ENCODE measurements around the gene ADGRA1.

Gene ADGRA1

GRCh38 chr10:133156674-133157579 is 69.2 kb downstream of the ADGRA1 start:
- Histone ChIP-seq H3K36me3 (ENCODE audit: control insufficient read depth, insufficient read depth, low read length) (no peaks in the 10 kb centered on the region), H3K4me1 (ENCODE audit: control insufficient read depth, insufficient read depth, low read length) (peaks cover 12% of the 10 kb centered on the region), H3K27me3 (ENCODE audit: control insufficient read depth, insufficient read depth, low read length) (peaks cover 23% of the 10 kb centered on the region), H3K9me3 (ENCODE audit: control insufficient read depth, low read length) (no peaks in the 10 kb centered on the region), H3K4me3 (ENCODE audit: low read length) (no peak overlapping the region), H3K9ac (ENCODE audit: low read length) (no peak overlapping the region)

- Histone ChIP-seq H3K4me1 (ENCODE audit: control insufficient read depth, insufficient read depth, low read length) (peaks cover 12% of the 10 kb centered on the region), H3K36me3 (ENCODE audit: control insufficient read depth, insufficient read depth, low read length) (no peaks in the 10 kb centered on the region), H3K4me3 (ENCODE audit: low read length) (no peak overlapping the region), H3K27me3 (ENCODE audit: control insufficient read depth, insufficient read depth, low read length) (peaks cover 26% of the 10 kb centered on the region), H3K9me3 (ENCODE audit: control insufficient read depth, low read length) (no peaks in the 10 kb centered on the region), H3K9ac (ENCODE audit: low read length) (no peak overlapping the region)
Measured at GRCh38 chr10:133157662-133158436, 70.1 kb downstream of the ADGRA1 start.

- H3K9me3 ChIP-seq (ENCODE audit: control insufficient read depth, low read length) = no peaks in the 10 kb centered on the region
- H3K36me3 ChIP-seq (ENCODE audit: control insufficient read depth, insufficient read depth, low read length) = no peaks in the 10 kb centered on the region
- H3K27me3 ChIP-seq (ENCODE audit: control insufficient read depth, insufficient read depth, low read length) = peaks cover 26% of the 10 kb centered on the region
- H3K4me1 ChIP-seq (ENCODE audit: control insufficient read depth, insufficient read depth, low read length) = peaks cover 12% of the 10 kb centered on the region
- no peak overlapping the region for H3K9ac ChIP-seq (ENCODE audit: low read length)
- no peak overlapping the region for H3K4me3 ChIP-seq (ENCODE audit: low read length)
Measured at GRCh38 chr10:133158437-133158755, 70.7 kb downstream of the ADGRA1 start.

GRCh38 chr10:133158756-133159610 is 71.3 kb downstream of the ADGRA1 start:
- H3K9ac ChIP-seq (ENCODE audit: low read length) = no peak overlapping the region
- no peak overlapping the region for H3K4me3 ChIP-seq (ENCODE audit: low read length)
- H3K4me1 ChIP-seq (ENCODE audit: control insufficient read depth, insufficient read depth, low read length) = peaks cover 12% of the 10 kb centered on the region
- no peaks in the 10 kb centered on the region for H3K36me3 ChIP-seq (ENCODE audit: control insufficient read depth, insufficient read depth, low read length)
- H3K27me3 ChIP-seq (ENCODE audit: control insufficient read depth, insufficient read depth, low read length) = peaks cover 26% of the 10 kb centered on the region
- no peaks in the 10 kb centered on the region for H3K9me3 ChIP-seq (ENCODE audit: control insufficient read depth, low read length)

GRCh38 chr10:133159611-133159949 is 71.9 kb downstream of the ADGRA1 start:
- peaks cover 12% of the 10 kb centered on the region for H3K4me1 ChIP-seq (ENCODE audit: control insufficient read depth, insufficient read depth, low read length)
- no peak overlapping the region for H3K4me3 ChIP-seq (ENCODE audit: low read length)
- H3K9ac ChIP-seq (ENCODE audit: low read length) = no peak overlapping the region
- no peaks in the 10 kb centered on the region for H3K9me3 ChIP-seq (ENCODE audit: control insufficient read depth, low read length)
- no peaks in the 10 kb centered on the region for H3K36me3 ChIP-seq (ENCODE audit: control insufficient read depth, insufficient read depth, low read length)
- H3K27me3 ChIP-seq (ENCODE audit: control insufficient read depth, insufficient read depth, low read length) = peaks cover 26% of the 10 kb centered on the region

- peaks cover 28% of the 10 kb centered on the region for H3K27me3 ChIP-seq (ENCODE audit: control insufficient read depth, insufficient read depth, low read length)
- H3K9ac ChIP-seq (ENCODE audit: low read length) = peak within 1 kb of the TSS; percentile 22
- no peak within 1 kb of the TSS for H3K4me3 ChIP-seq (ENCODE audit: low read length)
- peaks cover 12% of the 10 kb centered on the region for H3K4me1 ChIP-seq (ENCODE audit: control insufficient read depth, insufficient read depth, low read length)
- H3K9me3 ChIP-seq (ENCODE audit: control insufficient read depth, low read length) = no peaks in the 10 kb centered on the region
- H3K36me3 ChIP-seq (ENCODE audit: control insufficient read depth, insufficient read depth, low read length) = no peaks in the 10 kb centered on the region
Measured at GRCh38 chr10:133159950-133160825, 72.5 kb downstream of the ADGRA1 start, which contains the start of gene KNDC1. KNDC1 (plus strand) TSS chr10:133160219; CDS start chr10:133160468, 249 bp downstream.

GRCh38 chr10:133160826-133161471 is 73.2 kb downstream of the ADGRA1 start:
- Histone ChIP-seq H3K27me3 (ENCODE audit: control insufficient read depth, insufficient read depth, low read length) (peaks cover 29% of the 10 kb centered on the region), H3K36me3 (ENCODE audit: control insufficient read depth, insufficient read depth, low read length) (no peaks in the 10 kb centered on the region), H3K4me1 (ENCODE audit: control insufficient read depth, insufficient read depth, low read length) (peaks cover 12% of the 10 kb centered on the region), H3K9ac (ENCODE audit: low read length) (peak overlapping the region; percentile 22), H3K9me3 (ENCODE audit: control insufficient read depth, low read length) (no peaks in the 10 kb centered on the region), H3K4me3 (ENCODE audit: low read length) (no peak overlapping the region)

- Histone ChIP-seq H3K4me1 (ENCODE audit: control insufficient read depth, insufficient read depth, low read length) (peaks cover 12% of the 10 kb centered on the region), H3K4me3 (ENCODE audit: low read length) (no peak overlapping the region), H3K36me3 (ENCODE audit: control insufficient read depth, insufficient read depth, low read length) (no peaks in the 10 kb centered on the region), H3K27me3 (ENCODE audit: control insufficient read depth, insufficient read depth, low read length) (peaks cover 29% of the 10 kb centered on the region), H3K9me3 (ENCODE audit: control insufficient read depth, low read length) (no peaks in the 10 kb centered on the region), H3K9ac (ENCODE audit: low read length) (no peak overlapping the region)
Measured at GRCh38 chr10:133161486-133162109, 73.9 kb downstream of the ADGRA1 start.

- no peak overlapping the region for H3K4me3 ChIP-seq (ENCODE audit: low read length)
- H3K9ac ChIP-seq (ENCODE audit: low read length) = no peak overlapping the region
- no peaks in the 10 kb centered on the region for H3K36me3 ChIP-seq (ENCODE audit: control insufficient read depth, insufficient read depth, low read length)
- peaks cover 29% of the 10 kb centered on the region for H3K27me3 ChIP-seq (ENCODE audit: control insufficient read depth, insufficient read depth, low read length)
- peaks cover 12% of the 10 kb centered on the region for H3K4me1 ChIP-seq (ENCODE audit: control insufficient read depth, insufficient read depth, low read length)
- no peaks in the 10 kb centered on the region for H3K9me3 ChIP-seq (ENCODE audit: control insufficient read depth, low read length)
Measured at GRCh38 chr10:133162178-133162909, 74.6 kb downstream of the ADGRA1 start.
